Measurements from ENCODE around the gene USP43.

DNA sequence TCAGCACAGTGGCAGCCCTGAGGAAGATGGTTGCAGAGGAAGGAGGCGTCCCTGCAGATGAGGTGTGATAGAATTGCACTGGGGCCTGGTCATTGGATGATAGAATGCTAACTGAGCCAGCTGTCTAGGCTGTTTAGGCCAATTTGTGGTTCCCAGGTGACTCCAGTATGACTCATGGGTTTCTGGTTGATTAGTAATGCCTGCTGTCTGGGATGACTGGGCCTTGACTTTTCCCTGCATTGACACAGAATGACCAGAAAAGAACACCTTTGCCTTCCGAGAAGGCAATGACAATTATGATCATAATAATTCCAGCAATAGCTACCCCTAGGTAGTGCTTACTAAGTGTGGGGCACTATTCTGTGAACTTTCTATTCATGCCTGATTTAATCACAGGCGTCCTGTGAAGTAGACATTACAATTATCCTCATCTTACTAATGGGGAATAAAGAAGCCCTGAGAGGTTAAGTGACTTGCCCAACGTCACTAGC lies 31.5 kb downstream of the USP43 start:
- TF ChIP-seq CTCF (IDR thresholded peaks at IDR 0.05; ENCODE audit: insufficient read depth, low read depth, low read length): no peak
- no peak for TF ChIP-seq EZH2 (IDR thresholded peaks at IDR 0.05; ENCODE audit: insufficient read depth, low read length)

All from astrocyte (in vitro differentiated cells and primary cell).